PC-9 (cell line): ENCODE results near the gene ACADVL.

Experiments
- EZH2 ChIP-seq: fragments of 200-600 bp; sonication (generic); IDR thresholded peaks from 2 replicates; pipeline ENCODE4 v1.8.0; 2017; ENCODE audit warnings: antibody characterized with exemption, low read depth
- TF ChIP-seq, protein P1 (sequence below): fragments of 200-600 bp; sonication (generic); conservative IDR thresholded peaks from 2 replicates; pipeline ENCODE4 v1.6.1; 2017; ENCODE audit warnings: mixed run types, antibody characterized with exemption, mild to moderate bottlenecking, moderate library complexity

DNA sequence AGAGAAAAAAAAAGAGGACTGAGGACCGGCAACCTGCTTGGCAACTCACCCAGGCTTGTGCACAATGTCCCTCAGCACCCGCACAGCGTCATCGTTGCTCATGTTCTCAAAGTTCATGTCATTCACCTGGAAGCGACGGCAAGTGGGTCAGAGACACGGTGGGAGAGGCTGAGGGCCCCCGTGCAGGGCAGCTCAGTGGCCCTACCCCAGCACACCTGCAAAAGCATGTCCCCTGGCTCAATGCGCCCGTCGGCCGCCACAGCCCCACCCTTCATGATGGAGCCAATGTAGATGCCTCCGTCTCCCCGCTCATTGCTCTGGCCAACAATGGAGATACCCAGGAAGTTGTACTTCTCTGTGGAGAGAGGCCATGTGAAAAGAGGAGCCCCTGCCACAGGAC lies 9.2 kb downstream of the ACADVL start:
- TF ChIP-seq, protein P1, sequence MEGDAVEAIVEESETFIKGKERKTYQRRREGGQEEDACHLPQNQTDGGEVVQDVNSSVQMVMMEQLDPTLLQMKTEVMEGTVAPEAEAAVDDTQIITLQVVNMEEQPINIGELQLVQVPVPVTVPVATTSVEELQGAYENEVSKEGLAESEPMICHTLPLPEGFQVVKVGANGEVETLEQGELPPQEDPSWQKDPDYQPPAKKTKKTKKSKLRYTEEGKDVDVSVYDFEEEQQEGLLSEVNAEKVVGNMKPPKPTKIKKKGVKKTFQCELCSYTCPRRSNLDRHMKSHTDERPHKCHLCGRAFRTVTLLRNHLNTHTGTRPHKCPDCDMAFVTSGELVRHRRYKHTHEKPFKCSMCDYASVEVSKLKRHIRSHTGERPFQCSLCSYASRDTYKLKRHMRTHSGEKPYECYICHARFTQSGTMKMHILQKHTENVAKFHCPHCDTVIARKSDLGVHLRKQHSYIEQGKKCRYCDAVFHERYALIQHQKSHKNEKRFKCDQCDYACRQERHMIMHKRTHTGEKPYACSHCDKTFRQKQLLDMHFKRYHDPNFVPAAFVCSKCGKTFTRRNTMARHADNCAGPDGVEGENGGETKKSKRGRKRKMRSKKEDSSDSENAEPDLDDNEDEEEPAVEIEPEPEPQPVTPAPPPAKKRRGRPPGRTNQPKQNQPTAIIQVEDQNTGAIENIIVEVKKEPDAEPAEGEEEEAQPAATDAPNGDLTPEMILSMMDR = no peak
- TF ChIP-seq EZH2 = no peak
